GM23248 (cell line): ENCODE data around the gene LRSAM1. TPM values are rescaled to one million over a fixed set of nuclear protein-coding genes. Genes with fewer than 3 reads are reported as not detected.

ENCODE experiments used
- DNase-seq: peaks from one replicate; pipeline ENCODE4 v3.0.0-alpha.2; 2015
- H2AFZ ChIP-seq: fragments of 200-600 bp; sonication (generic); 2 replicates; pipeline ENCODE4 v1.6.1; 2016; ENCODE audit warnings: antibody characterized with exemption
- H3F3A ChIP-seq: fragments of 200-600 bp; sonication (generic); 2 replicates; pipeline ENCODE4 v1.6.1; 2016; ENCODE audit warnings: mild to moderate bottlenecking, antibody characterized with exemption, mixed run types; ENCODE audit not compliant: insufficient read depth
- H3K27ac ChIP-seq: fragments of 200-600 bp; sonication (generic); 2 replicates; pipeline ENCODE4 v1.5.1; 2016; ENCODE audit warnings: mild to moderate bottlenecking
- H3K27me3 ChIP-seq: fragments of 200-600 bp; sonication (generic); replicated peaks from 2 replicates; pipeline ENCODE4 v1.6.1; 2016; ENCODE audit warnings: mild to moderate bottlenecking; ENCODE audit not compliant: insufficient read depth
- H3K36me3 ChIP-seq: fragments of 200-600 bp; sonication (generic); 2 replicates; pipeline ENCODE4 v1.6.1; 2016; ENCODE audit warnings: low read depth, mild to moderate bottlenecking
- H3K4me1 ChIP-seq: fragments of 200-600 bp; sonication (generic); 2 replicates; pipeline ENCODE4 v1.6.1; 2016; ENCODE audit warnings: mild to moderate bottlenecking; ENCODE audit not compliant: insufficient read depth
- H3K4me2 ChIP-seq: fragments of 200-600 bp; sonication (generic); one replicate; pipeline ENCODE4 v1.6.1; 2016; ENCODE audit warnings: mild to moderate bottlenecking; ENCODE audit not compliant: unreplicated experiment
- H3K4me3 ChIP-seq: fragments of 200-600 bp; sonication (generic); 2 replicates; pipeline ENCODE4 v1.5.1; 2016; ENCODE audit warnings: mild to moderate bottlenecking
- H3K79me2 ChIP-seq: fragments of 200-600 bp; sonication (generic); 2 replicates; pipeline ENCODE4 v1.6.1; 2016; ENCODE audit warnings: mild to moderate bottlenecking; ENCODE audit not compliant: insufficient read depth
- H3K9ac ChIP-seq: fragments of 200-600 bp; sonication (generic); 2 replicates; pipeline ENCODE4 v1.6.1; 2016; ENCODE audit warnings: mild to moderate bottlenecking
- H3K9me2 ChIP-seq: fragments of 200-600 bp; sonication (generic); 2 replicates; pipeline ENCODE4 v1.6.1; 2016; ENCODE audit warnings: mixed run types, mild to moderate bottlenecking, moderate library complexity; ENCODE audit not compliant: insufficient read depth
- H3K9me3 ChIP-seq: fragments of 200-600 bp; sonication (generic); one replicate; pipeline ENCODE4 v1.6.1; 2017; ENCODE audit warnings: low read depth
- H4K20me1 ChIP-seq: fragments of 200-600 bp; sonication (generic); 2 replicates; pipeline ENCODE4 v1.6.0; 2016; ENCODE audit not compliant: insufficient read depth
- EZH2 ChIP-seq: fragments of 200-600 bp; sonication (generic); IDR thresholded peaks from 2 replicates; pipeline ENCODE4 v1.6.1; 2018; ENCODE audit warnings: antibody characterized with exemption, mild to moderate bottlenecking; ENCODE audit not compliant: insufficient read depth, poor library complexity, severe bottlenecking
- EZH2phosphoT487 ChIP-seq: fragments of 200-600 bp; sonication (generic); IDR thresholded peaks from 2 replicates; pipeline ENCODE4 v1.6.1; 2018; ENCODE audit warnings: antibody characterized with exemption, moderate library complexity, mild to moderate bottlenecking, low read depth; ENCODE audit not compliant: insufficient read depth
- WGBS, 2 experiments: methylation state at CpG; one replicate each; pipeline ENCODE4 v1.1.6; 2015 to 2017; ENCODE audit warnings: low lambda C conversion rate in 2 of 2, low coverage in 1 of 2; ENCODE audit errors: missing lambda C conversion rate in 2 of 2; 5-methylcytosine and 5-hydroxymethylcytosine counted together
- in situ Hi-C: fragments of 300-500 bp; cut with MboI; formaldehyde crosslinking; loops from 2 replicates; pipeline ENCODE4 v1.15.0; 2020
- polyA plus RNA-seq: library from polyadenylated mRNA; unstranded; fragments of >200 nt; fragmentation: Nextera tagmentation; extraction: Ambion mirVana; gene quantifications from 2 replicates; pipeline ENCODE4 v1.2.1, GENCODE V29; 2016
- total RNA-seq: library from RNA; depleted of rRNA; stranded (reverse); fragments of >200 nt; shearing (Covaris generic); gene quantifications from 2 replicates; pipeline ENCODE4 v1.2.3, GENCODE V29; 2014

LRSAM1 gene
- total and polyA plus RNA-seq, 2 experiments from 2014 or later: 14.9 to 15.5 TPM

DNA sequence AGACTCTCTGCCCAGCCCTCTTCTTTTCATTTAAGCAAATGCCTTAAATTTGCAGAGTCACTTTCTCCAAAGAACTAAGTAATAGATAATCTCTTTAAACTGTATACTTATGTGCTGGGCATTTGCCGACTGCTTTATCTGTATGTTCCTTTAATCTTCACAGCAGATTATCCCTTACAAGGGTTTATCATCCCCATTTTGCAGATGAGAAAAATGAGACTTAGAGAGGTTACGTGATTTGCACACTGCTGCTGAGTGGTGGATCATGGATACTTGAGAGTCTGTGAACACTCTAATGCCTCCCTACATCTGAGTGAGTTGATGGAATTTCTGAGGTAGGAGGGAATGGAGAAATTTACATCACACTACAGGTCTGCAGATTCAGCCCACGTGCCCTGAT, 23.0 kb upstream of the LRSAM1 start:
- no peaks in the 10 kb centered on the region for H3K9me2 ChIP-seq

DNA sequence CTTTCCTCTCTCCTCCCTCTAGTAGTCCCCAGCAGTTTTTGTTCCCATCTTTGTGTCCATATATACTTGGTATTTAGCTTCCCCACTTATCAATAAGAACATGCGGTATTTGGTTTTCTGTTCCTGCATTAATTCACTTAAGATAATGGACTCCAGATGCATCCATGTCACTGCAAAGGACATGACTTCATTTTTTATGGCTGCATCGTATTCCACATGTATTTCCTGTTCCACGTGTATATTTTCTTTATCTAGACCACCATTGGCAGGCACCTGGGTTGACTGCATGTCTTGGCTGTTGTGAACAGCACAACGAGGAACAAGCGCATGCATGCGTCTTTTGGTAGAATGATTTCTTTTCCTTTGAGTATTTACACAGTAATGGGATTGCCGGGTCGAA, 20.9 kb upstream of the LRSAM1 start:
- WGBS, 2 experiments: 79 to 86% methylated on average over 8 of the region's 8 CpGs

More for the DNA sequence above, 23.0 kb upstream of the LRSAM1 start:
- no peak overlapping the region for H3K27ac ChIP-seq
- TF ChIP-seq EZH2phosphoT487 (no peak), EZH2 (no peak)
- no peak for DNase-seq
- peaks cover 75% of the 10 kb centered on the region for H3K79me2 ChIP-seq
- peaks cover 11% of the 10 kb centered on the region for H3K4me1 ChIP-seq
- 71 to 74% methylated on average over 3 of the region's 3 CpGs for WGBS, 2 experiments
- H3K9ac ChIP-seq: no peak overlapping the region
- no peak overlapping the region for H3K4me2 ChIP-seq
- no peak overlapping the region for H3K4me3 ChIP-seq
- no peak overlapping the region for H2AFZ ChIP-seq
- no peaks in the 10 kb centered on the region for H3F3A ChIP-seq
- in situ Hi-C loops: no loop called here
- no peaks in the 10 kb centered on the region for H4K20me1 ChIP-seq
- no peaks in the 10 kb centered on the region for H3K27me3 ChIP-seq
- H3K9me3 ChIP-seq: no peaks in the 10 kb centered on the region
- H3K36me3 ChIP-seq: peaks cover 31% of the 10 kb centered on the region

DNA sequence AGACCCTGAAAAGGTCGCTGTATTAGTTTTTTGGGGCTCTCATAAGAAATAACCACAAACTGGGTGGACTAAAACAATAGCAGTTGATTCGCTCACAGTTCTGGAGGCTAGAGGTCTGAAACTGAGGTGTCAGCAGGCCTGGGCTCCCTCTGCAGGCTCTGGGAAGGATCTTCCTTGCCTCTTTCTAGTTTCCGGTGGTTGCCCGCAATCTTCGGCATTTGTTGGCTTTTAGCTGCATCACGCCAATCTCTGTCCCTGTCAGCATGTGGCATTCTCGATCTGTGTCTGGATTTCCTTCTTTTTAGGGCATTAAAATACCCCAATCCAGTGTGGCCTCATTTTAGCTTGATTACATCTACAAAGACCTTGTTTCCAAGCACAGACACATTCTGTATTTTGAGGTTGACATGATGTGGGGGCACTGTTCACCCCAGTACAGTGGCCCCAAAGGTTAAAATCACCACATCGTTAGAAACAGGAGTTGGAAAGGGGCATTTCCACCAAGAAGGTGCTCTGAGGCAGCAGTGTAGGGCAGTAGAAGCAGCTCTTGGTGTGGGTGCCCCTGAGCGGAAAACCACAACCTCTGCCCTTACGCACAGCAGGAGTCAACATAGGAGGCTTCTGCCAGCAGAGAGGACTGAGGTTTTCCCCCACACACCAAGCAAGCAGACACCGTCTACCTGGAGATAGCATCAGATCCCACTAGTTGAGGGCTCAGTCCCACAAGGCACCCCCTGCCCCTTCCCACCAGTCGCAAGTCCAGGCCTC, 13.6 kb upstream of the LRSAM1 start:
- TF ChIP-seq EZH2phosphoT487 (no peak), EZH2 (no peak)
- no peaks in the 10 kb centered on the region for H3K9me2 ChIP-seq
- no peaks in the 10 kb centered on the region for H3K4me1 ChIP-seq
- in situ Hi-C loops: no loop called here
- no peak overlapping the region for H3K9ac ChIP-seq
- no peak for DNase-seq
- WGBS, 2 experiments: 85 to 86% methylated on average over 12 of the region's 12 CpGs
- no peaks in the 10 kb centered on the region for H3K27me3 ChIP-seq
- H3K36me3 ChIP-seq: peaks cover 50% of the 10 kb centered on the region
- peaks cover 4% of the 10 kb centered on the region; the same call in 1 of the 2 replicates for H3F3A ChIP-seq
- H3K79me2 ChIP-seq: no peaks in the 10 kb centered on the region
- no peaks in the 10 kb centered on the region for H3K9me3 ChIP-seq
- no peak overlapping the region for H3K4me2 ChIP-seq
- H4K20me1 ChIP-seq: no peaks in the 10 kb centered on the region
- no peak overlapping the region for H3K27ac ChIP-seq
- H3K4me3 ChIP-seq: no peak overlapping the region
- H2AFZ ChIP-seq: no peak overlapping the region

More for the DNA sequence above, 20.9 kb upstream of the LRSAM1 start:
- Histone ChIP-seq H2AFZ (no peak overlapping the region), H3F3A (no peaks in the 10 kb centered on the region), H4K20me1 (no peaks in the 10 kb centered on the region), H3K36me3 (peaks cover 46% of the 10 kb centered on the region), H3K27me3 (no peaks in the 10 kb centered on the region), H3K9ac (no peak overlapping the region), H3K9me2 (no peaks in the 10 kb centered on the region), H3K4me1 (peaks cover 7% of the 10 kb centered on the region), H3K4me3 (no peak overlapping the region), H3K4me2 (no peak overlapping the region), H3K27ac (no peak overlapping the region), H3K9me3 (no peaks in the 10 kb centered on the region), H3K79me2 (peaks cover 60% of the 10 kb centered on the region)
- no peak for DNase-seq
- in situ Hi-C loops: no loop called here
- TF ChIP-seq EZH2phosphoT487 (no peak), EZH2 (no peak)

GRCh38 chr9:127438394-127438793, 12.9 kb upstream of the LRSAM1 start:
- peaks cover 49% of the 10 kb centered on the region for H3K36me3 ChIP-seq
- H3K9ac ChIP-seq: no peak overlapping the region
- in situ Hi-C loops: no loop called here
- H3K9me3 ChIP-seq: no peaks in the 10 kb centered on the region
- DNase-seq: no peak
- H3K79me2 ChIP-seq: no peaks in the 10 kb centered on the region
- no peaks in the 10 kb centered on the region for H3K9me2 ChIP-seq
- H3K27me3 ChIP-seq: no peaks in the 10 kb centered on the region
- no peak overlapping the region for H3K27ac ChIP-seq
- H4K20me1 ChIP-seq: no peaks in the 10 kb centered on the region
- H3K4me1 ChIP-seq: no peaks in the 10 kb centered on the region
- WGBS, 2 experiments: 91 to 95% methylated on average over 9 of the region's 9 CpGs
- peaks cover 4% of the 10 kb centered on the region; the same call in 1 of the 2 replicates for H3F3A ChIP-seq
- no peak overlapping the region for H3K4me2 ChIP-seq
- no peak overlapping the region for H3K4me3 ChIP-seq
- no peak overlapping the region for H2AFZ ChIP-seq
- TF ChIP-seq EZH2 (no peak), EZH2phosphoT487 (no peak)
